GM19239 (cell line): Measurements from ENCODE around the gene ZCCHC3.

Source experiments
- DNase-seq: peaks from one replicate; pipeline ENCODE4 v3.0.0; 2011; ENCODE audit warnings: low spot score; ENCODE audit not compliant: insufficient read length
- FAIRE-seq: peaks from 2 replicates; lab custom pipeline; 2011; peaks lifted over from hg19 to GRCh38; lab: Jason Lieb, UNC

Gene ZCCHC3

DNA sequence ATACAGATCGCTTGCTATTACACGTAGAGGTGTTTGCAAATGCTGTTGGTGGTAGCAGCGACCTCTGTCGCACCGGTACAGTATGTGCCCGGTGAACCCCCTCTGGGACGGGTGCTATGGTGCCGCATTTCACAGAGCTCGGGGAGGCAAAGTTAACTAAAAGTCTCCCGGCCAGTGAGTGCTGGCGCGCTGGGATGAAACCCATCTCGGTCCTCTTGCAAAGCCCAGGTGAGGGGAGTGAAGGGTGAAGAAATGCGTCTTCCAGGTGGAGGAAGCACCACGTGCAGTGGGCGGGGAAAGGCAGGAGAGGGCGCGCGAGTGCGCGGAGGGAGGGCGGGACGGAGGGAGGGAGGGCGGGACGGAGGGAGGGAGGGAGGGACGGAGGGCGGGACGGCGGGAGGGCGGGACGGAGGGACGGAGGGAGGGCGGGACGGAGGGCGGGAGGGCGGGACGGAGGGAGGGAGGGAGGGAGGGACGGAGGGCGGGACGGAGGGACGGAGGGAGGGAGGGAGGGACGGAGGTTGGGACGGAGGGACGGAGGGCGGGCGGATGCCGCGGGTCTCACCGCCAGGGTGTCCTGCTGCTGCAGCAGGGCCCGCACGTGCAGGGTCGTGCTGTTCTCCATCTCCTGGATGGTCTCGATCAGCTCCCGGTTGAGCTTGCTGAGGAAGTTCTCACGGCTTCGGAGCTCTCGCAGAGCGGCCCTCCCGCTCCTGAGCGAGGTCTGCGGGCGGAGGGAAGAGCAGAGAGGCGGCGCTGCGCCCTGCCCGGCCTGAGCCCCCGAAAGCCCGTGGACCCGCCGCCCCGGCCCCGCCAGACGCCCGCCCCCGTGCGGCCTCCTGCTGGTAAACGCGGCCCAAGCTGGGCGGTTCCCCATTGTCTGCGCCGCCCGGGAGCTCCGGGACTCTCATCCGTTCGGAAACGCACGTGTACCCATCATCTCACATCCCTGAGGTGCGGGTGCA, 18.5 kb upstream of the ZCCHC3 start:
- no peak for FAIRE-seq
- DNase-seq, result no peak

DNA sequence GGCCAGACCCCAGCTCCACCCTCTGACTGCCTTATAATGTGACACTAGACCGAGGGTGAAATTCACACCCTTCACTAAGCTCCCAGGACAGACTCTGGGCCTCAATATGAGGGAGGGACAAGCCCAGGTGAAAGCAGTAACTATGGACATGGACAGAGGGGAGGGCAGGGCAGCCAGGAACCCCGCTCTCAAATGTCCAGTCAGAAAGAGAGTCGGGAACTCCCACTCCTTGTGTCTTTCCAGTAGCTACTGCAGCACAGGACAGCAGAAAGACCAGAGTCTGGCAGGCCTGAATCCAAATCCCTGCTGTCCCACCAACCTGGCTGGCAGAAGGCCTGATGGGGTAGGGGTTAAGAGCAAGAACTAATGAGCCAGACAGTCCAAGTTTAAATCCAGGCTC, 13.2 kb upstream of the ZCCHC3 start:
- FAIRE-seq (no peak), DNase-seq (no peak)

DNA sequence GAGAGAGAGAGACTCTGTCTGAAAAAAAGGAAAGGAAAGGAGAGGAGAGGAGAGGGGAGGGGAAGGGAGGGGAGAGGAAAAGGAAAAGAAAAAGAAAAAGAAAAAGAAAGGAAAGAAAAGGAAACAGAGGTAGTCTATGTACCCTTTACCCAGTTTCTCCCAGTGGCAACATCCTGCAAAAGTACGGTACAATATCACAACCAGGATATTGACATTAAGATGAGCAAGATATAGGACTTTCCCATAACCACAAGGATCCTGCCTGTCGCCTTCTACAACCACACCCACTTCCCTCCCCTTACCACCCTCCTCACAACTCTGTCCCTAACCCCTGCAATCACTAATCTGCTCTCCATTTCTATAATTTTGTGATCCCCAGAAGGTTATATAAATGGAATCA, 10.9 kb upstream of the ZCCHC3 start:
- DNase-seq, result no peak

DNA sequence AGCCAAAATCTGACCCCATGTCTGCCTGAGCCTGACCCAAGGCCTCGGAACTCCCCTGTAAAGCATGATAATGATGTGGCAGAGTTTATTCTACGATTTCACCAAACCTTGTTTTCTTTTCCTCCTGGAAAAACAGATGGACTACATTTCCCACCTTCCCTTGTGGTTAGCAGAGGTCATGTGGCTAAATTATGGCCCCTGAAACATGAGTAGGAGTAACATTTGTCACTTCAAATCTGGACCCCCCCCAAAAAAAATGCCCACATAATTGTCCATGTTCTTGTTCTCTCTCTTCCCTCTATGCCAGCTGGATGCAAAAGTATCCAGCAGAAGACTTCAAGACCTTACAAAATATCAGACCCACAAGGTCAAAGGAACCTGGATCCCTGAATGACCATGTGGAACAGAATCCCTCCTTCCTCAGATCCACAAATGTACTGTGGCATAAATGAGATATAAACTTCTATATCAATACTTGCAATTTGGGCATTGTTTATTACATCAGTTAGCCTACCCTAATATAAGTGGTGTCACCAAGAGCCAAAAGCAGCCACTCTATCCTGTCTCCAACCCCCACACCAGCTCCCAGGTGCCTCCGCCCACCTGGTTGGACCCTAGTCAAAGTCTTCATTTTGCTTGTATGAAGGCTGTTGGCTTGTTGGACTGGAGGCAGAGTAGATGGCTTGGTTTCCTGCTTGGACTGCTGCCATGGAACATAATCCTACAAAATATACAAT, 8.2 kb upstream of the ZCCHC3 start:
- FAIRE-seq, result no peak
- no peak for DNase-seq

More for the DNA sequence above, 10.9 kb upstream of the ZCCHC3 start:
- FAIRE-seq, result no peak

DNA sequence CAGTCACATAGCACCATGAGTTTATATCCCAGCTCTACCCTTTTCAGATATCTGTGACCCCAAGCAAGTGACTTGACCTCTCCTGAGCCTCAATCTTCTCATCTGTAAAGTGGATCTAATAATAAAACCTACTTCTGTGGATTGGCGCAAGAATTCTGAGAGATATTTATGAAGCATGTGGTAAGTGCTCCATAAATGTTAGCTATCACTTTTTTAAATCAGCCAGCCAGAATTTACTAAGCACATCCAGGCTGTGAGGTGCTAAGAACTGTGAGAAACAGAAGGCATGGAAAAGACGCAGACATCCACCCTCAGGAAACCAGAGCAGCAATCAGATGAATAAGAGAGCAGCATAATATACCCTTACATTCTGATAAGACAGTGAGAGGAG, 7.7 kb upstream of the ZCCHC3 start:
- DNase-seq (no peak), FAIRE-seq (no peak)

DNA sequence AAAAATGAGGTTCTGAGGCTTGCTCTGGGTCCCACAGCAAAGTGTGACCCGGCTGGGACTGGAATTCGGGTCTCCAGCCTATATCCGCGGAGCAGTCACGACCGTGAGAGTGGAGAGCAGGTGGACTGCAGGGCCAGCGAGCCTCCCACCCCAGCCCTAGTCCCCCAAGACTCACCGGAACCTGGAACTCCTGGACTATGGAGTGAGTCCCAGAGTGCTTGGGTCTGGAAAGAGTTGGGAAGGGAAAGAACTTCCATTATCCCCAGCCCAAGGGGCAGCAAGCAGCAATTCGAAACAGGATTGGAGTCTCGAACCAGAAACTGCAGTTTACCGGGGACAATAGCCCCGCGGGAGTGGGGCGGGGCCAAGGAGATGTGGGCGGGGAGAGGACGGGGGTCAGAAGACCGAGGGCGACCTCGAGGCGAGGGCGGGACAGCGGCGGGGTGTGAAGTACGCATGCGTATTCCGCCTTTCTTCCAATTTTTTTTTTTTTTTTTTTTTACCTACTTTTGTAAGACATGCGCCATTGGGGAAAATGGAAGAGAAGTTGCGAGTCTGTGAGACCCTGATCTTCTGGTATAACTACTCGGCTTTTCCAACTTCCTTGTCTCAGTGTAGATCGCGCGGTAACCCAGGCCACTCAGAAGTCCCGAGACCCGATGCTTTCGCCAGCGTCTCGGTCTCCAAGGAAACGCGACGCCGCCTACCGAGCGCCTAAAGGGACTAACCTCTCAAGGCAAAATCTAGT, 7.1 kb upstream of the ZCCHC3 start, which contains the start of gene C20orf96:
Gene C20orf96, minus strand, starts transcription at position 667 of the 748 bp plus-strand sequence. Its CDS starts 140 bp downstream, at position 527.
- peak; percentile 96 for FAIRE-seq
- peak; percentile 89 for DNase-seq

DNA sequence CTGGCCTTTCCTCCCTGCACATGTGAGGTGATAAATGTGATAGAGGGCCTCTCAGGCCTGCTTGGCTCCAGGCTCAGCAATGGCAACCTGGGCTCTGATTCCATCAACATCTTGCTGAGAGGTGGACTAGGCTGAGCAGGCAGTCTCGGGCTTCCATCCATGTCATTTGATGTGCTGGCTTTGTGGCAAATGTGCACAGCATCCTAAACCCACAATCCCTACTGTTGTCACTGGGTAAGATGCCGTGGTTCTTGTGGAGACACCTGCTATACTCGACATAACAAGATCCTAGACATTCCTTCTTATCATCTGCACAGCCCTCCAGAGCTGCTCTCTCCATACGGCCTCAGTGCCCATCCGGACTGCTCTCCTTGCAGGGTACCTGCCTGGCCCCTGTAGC, 2.8 kb upstream of the ZCCHC3 start:
- DNase-seq (no peak), FAIRE-seq (no peak)

DNA sequence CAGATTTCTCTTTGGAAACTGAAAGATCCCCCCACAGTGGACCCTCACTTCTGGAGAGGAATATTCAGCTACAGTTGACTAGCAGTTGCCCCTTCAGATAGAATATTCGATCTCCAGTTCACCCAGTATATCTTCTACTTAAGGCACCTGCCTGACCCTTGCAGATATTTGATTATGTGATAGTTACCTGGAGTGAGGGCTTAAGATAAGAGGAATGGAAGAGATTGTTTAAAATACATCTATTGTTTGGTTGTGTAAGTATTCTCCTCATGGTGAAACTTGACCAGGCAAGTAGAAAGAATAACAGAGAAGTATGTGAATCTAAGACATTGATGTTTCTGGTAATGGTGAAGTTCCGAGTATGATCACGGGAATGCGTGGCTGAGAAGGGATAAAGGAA, 1.6 kb upstream of the ZCCHC3 start:
- FAIRE-seq (no peak), DNase-seq (no peak)

DNA sequence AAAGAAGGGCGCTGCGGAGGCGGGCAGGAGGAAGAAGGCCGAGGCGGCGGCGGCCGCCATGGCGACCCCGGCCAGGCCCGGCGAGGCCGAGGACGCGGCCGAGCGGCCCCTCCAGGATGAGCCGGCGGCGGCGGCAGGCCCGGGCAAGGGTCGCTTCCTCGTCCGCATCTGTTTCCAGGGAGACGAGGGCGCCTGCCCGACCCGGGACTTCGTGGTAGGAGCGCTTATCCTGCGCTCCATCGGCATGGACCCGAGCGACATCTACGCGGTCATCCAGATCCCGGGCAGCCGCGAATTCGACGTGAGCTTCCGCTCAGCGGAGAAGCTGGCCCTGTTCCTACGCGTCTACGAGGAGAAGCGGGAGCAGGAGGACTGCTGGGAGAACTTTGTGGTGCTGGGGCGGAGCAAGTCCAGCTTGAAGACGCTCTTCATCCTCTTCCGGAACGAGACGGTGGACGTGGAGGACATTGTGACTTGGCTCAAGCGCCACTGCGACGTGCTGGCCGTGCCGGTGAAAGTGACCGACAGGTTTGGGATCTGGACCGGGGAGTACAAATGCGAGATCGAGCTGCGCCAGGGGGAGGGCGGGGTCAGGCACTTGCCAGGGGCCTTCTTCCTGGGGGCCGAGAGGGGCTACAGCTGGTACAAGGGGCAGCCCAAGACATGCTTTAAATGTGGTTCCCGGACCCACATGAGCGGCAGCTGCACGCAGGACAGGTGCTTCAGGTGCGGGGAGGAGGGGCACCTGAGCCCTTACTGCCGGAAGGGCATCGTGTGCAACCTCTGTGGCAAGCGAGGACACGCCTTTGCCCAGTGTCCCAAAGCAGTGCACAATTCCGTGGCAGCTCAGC, 780 bp downstream of the ZCCHC3 start:
- FAIRE-seq, result peak; percentile 80

DNA sequence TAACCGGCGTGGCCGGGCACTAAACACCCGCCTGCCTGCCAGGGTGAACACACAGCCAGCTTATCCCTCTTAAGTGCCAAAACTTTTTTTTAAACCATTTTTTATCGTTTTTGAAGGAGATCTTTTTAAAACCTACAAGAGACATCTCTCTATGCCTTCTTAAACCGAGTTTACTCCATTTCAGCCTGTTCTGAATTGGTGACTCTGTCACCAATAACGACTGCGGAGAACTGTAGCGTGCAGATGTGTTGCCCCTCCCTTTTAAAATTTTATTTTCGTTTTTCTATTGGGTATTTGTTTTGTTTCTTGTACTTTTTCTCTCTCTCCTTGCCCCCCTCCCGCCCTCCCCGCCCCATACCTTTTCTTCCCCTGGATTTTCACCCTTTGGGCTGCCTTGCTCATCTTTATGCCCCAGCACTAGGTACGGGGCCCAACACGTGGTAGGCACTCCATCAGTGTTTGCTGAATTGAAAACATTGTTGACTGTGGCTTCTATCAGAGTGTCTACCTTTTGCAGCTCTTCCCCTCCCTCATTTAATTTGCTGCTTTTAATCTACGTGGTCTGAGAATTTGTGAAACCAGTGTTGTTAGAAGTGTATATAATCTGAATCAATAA, 1.5 kb downstream of the ZCCHC3 start:
- no peak for FAIRE-seq
- no peak for DNase-seq

More for the DNA sequence above, 780 bp downstream of the ZCCHC3 start:
- DNase-seq, result peak; percentile 53

DNA sequence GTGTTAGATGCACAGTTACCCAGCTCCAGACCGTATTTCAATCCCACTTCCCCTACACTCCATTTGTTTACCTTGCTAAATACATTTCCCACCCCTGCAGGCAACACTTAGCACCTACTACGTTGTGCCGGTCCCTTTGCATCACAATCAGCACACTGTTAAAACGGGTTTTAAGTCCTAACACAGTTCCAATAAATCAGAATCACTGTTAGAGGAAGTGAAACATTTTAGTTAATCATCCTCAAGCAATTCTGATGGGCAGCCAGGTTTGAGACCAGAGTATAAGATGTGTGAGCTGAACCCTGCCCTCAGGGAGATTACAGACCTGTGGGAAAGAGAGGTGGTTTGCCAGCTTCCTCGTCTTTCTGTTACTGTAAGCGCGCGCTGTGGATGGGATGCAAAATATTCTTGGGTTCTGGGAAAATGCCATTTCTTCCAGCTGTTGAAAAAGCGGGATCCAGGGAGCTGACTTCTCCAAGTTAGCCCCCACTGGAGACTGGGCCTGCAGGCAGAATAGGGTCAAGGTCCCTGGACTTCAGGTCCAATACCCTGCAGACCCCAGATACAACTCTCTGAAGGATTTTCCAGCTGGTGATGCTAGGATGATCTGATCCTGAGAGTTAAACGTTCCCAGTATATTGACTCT, 3.1 kb downstream of the ZCCHC3 start:
- DNase-seq (no peak), FAIRE-seq (no peak)

DNA sequence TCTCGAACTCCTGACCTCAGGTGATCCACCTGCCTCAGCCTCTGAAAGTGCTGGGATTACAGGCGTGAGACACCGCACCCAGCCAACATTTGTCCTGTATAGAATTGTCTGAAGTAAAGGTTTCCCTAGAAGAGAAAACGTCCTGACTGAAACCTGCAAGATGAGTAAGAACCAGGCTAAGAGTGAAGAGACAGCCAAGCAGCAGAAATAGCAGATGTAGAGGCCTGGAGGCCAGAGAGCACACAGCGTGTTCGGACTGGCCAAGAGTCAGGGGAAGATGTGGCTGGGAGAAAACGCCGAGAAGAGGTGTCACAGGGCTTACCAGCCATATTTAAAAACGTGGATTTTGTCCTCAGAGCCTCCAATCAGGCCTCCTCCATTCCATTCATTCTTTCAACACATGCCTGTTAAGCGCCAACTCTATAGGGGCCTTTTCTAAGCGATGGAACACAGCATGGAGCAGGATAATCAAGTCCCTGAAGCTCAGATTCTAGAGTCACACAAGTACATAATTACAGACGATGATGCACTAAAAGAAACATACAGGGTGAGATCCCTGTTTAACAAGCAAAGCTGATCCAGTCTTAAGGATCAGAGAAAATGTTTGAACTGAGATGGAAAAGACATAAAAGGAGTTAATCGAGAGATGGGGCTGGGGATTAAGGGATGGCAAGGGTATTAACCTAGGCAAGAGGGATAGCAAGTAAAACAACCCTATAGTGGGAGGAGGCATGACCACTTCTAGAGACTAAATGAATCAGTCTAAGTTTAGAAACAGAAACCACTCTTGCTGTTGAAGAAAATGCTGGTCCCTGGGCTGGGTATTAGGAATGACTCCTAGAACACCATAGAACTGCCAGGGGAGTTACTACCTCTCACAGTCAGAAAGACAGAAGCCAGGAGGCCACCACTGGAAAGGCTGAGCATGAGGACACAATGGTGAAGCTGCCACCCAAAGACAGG, 4.8 kb downstream of the ZCCHC3 start:
- DNase-seq (no peak), FAIRE-seq (no peak)

DNA sequence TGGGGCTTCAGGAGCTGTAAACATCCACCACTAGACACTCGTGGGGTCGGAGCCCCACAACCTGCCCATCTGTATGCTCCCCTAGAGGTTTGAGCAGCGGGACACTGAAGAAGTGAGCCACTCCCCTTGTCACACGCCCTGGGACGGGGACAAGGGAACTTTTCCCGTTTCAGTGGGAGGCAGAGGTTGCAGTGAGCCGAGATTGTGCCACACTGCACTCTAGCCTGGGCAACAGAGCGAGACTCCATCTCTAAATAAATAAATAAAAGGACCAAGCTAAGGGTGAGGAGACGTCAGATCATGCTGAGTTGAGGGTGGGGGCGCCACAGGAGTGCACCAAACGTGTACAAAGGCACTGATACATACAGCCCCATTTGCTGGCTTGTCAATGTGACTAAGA, 8.4 kb downstream of the ZCCHC3 start:
- DNase-seq, result no peak
- no peak for FAIRE-seq

DNA sequence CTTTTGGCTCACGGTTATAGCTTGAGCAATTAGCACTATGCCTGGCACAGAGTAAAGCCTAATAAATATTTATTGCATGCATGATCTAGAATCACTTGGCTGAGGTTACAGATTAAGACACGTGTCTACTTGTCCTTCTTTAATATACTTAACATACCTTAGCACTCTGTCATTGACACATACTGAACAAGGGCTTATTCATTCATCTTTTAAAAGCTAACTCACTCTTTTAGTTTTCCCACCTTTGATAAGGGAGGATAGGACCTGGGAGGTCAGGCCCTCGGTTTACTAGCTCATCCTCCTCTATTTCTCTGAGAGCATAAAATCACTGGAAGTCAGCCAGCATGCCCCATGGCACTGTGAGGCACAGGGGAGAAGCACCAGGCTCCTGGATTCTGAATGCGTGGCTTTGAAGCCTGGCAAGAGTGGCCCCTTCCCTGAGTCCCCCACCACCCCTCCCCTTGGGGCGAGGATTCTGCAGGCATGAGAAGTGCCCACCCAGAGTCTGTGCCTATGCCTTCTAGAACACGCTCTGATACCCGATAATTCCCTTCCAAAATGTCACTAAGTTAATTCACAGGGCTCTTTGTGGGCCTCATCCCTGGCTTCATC, 11.2 kb downstream of the ZCCHC3 start:
- DNase-seq (no peak), FAIRE-seq (no peak)

DNA sequence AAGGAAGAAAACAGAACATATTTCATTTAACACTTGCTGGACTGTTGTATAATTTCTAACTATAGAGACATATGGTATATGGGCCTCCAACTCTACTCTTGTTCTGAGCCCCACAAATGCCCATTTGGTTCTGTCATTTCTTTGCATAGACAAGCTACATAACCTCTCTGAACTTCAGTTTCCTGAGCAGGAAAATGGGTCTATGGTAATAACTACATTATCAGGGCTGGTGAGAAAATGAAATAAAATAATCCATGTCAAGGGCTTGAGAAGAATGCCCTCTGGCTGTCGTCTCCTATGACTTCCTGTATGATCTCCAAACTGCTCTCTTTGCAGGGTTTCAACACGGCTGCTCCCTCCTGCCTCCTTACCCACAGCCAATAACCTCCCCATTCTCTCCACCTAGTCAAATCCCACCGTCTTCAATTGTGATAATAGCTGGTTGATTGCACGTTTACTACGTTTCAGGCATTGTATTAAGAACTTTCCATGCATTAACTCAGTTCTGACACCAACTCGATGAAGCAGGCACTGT, 12.0 kb downstream of the ZCCHC3 start:
- no peak for DNase-seq
- FAIRE-seq, result peak; percentile 28

DNA sequence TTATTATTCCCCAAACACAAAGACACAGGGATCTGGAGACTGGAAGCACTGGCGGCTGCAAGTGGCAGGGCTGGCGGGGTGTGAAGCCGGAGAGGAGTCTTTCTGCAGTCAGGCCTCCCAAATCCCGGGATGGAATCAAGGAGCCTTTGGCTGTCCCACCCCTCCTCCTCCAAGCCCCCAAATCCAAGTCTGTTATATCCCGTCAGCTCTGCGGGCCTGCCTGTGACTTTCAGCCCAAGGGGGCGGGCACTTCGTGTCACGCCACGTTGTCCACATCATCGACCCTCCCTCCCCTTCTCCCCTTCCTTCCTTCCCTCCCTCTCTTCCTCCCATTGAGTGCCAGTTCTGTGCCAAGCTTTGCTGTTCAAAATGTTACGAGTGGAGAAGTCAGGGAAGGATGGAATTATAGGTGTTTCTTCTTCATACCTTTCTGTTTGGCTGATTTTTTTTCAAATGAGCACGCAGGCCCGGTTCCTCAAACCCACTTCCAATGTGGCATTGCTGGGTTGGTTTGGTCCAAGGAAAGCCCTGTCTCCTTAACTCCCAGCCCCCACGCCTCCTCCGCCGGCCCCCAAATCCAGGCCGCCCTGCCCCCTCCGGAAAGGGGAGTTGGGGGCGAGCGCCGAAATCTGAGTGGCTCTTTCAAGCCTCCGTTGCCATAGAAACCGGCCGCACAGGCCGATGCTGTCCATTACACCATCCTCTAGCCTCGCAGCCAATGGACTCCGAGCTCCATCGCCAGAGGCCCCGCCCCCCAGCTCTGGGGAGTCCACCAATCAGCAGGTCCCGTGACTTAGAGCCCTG, 12.7 kb downstream of the ZCCHC3 start:
- FAIRE-seq (peak; percentile 97), DNase-seq (peak; percentile 91)
